GM19438 (cell line): ENCODE results near the gene PRKAR1B.

ENCODE experiments used
- ATAC-seq: cut with Tn5 transposase; IDR thresholded peaks from one replicate; pipeline ENCODE4 v1.9.1; 2021; ENCODE audit warnings: low read depth; ENCODE audit not compliant: unreplicated experiment

Gene PRKAR1B

DNA sequence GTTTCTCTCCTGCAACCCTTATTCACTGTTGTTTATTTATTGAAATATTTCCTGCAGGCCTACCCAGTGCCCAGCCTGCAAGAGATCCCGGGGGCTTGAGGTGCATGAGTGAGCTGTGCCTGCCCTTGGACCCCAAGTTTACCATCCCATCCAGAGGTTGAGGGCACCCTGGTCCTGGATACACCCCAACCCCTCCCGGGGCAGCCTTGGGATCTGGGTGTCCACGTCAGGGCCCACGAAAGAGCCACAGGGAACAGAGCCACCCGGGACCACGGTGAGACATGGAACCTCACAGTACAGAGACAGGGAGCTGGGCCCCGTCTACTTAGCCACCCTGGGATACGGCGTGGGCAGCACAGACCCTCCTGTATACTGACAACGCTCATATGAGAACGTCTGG lies 178.7 kb downstream of the PRKAR1B start:
- no peak for ATAC-seq

DNA sequence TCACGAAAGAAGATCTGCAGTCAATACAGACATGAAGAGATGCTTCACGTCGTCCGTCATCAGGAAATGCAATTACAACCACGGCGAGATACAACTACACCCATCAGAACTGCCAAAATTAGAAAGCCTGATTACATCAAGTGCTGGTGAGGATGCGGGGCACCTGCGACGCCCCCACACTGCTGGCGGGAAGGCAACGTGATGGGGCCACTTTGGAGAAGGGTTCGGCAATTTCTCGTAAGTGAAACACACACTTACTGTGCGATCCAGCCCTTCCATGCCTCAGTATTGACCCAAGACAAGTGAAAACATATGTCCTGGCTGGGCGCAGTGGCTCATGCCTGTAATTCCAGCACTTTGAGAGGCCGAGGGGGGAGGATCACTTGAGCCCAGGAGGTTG lies 181.6 kb downstream of the PRKAR1B start:
- ATAC-seq = no peak

DNA sequence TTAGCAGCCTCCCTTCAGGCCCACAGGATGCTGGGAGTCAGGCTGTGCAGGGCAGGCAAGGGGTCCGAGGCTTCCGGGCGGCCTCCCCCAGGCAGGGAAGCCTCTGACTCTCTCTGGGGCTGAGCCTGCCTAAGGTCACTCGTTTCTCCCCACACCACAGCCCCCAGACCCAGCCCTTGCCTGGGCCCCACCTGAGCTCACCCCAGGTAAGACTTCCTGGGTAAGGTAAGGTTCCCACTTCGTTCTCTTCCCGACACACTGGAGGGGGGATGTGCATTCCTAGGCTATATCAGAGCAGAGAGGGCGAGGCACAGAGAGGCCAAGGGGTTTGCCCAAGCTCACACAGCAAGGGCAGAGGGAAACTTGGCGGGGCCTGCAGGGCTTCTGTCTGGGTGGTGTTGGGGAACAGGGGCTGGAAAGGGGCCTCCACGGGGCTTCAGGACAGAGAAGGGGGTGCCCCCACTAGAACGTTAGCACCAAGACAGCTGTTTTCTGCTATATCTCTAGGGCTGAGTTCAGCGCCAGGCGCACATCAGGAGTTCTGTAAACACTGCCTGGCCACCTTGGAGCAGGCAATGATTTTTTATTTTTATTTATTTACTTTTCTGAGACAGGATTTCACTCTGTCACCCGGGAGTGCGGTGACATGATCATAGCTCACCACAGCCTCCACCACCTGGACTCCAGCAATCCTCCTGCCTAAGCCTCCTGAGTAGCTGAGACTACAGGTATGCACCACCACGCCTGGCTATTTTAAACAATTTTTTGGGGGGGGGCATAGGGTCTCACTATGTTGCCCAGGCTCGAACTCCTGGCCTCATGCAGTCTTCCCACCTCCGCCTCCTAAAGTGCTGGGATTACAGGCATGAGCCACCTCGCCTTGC lies 182.5 kb downstream of the PRKAR1B start:
- ATAC-seq = no peak

DNA sequence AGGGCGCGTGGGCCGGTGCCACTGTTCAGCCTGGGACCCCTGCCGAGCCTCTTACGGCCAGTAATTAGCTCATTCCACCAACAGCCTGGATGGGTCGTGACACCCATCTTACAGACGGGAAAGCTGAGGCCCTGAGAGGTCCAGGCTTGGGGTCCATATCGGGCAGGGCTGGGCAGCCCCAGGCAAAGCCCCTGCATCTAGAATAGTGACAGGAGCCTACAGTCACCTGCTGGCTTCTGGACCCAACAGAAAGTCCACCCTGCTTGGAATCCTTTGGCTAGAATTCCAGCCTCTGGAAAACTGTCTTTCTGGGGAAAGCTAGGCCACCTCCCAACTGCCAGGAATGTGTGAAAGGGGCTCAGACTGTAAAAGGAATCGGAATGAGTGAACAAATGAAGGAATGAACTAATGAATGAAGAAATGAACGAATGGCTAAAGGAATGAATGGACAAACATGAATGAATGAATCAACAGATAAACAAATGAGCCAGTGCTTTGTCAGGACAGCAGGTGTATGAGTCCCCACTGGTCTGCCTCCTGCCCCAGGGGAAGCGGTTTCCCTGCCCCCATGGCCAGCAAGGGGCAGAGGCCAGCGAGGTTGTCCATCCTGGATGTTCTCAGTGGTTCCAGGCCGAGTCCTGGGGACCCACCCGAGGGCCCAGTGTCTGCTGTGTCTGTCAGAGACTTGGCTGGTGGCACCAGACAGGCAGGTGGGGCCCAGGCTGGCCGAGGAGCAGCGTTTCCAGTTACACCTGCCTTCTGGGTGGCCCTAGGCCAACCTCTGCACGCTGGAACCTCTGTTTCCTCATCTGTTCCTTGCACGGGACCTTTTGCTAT lies 183.4 kb downstream of the PRKAR1B start:
- no peak for ATAC-seq

DNA sequence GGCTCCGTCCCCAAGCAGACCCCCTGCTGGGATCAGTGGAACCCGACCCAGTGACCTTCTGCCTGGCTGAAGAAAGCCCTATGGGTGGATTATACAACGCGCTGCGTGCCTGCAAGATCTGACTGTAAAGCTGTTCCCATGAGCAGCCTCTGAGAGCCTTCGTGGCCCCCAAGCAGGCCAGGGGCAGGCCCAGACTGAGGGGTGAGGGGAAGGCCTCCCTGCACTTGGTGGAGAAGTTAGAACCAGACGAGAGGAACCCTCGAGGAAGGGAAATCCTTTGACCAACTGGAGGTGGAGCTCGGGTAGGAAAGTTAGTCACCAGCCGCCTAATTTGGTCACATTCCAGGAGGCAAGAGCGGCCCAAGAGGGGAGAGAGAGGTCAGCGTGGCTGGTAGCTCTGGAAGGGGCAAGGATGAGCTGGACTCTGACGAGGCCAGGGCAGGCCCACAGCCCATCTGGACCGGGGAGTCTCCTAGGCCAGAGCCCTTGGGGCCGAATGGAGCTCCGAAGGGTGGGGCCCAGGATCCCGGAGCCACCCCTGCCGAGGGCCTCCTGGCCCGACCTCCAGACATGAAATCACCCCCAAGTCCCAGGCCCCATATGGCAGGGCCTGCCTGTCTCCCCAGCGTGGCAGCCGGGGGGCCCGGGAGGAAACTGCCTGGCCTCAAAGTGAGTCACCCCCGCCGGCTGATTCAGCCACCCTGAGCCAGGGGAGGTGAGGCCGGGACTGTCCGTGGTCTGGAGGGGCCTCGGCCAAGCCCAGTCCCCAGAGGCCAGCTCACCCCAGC lies 184.2 kb downstream of the PRKAR1B start:
- no peak for ATAC-seq

DNA sequence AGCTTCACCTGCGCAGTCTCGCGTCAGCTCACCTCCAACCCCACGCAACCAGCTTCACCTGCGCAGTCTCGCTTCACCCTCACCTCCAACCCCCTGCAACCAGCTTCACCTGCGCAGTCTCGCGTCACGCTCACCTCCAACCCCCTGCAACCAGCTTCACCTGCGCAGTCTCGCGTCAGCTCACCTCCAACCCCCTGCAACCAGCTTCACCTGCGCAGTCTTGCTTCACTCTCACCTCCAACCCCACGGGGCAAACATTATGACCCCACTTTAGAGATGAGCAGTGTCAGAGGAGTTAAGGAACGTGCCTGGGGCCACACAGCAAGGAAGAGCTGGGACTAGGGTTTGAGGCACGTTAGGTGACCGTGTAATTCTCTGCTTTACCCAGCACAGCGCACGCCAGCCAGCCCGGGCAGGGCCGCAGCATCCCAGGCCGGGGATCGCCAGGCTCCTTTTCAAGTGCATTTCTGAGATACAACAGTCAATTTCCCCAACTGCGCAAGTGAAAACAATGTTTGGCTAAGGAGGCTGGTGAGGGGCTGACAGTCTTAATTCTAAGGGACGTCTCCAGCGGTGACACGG lies 184.9 kb downstream of the PRKAR1B start:
- no peak for ATAC-seq

GRCh38 chr7:541661-542060 lies 185.4 kb downstream of the PRKAR1B start:
- ATAC-seq = no peak

- no peak for ATAC-seq
Measured at GRCh38 chr7:540997-541396, 186.1 kb downstream of the PRKAR1B start.

DNA sequence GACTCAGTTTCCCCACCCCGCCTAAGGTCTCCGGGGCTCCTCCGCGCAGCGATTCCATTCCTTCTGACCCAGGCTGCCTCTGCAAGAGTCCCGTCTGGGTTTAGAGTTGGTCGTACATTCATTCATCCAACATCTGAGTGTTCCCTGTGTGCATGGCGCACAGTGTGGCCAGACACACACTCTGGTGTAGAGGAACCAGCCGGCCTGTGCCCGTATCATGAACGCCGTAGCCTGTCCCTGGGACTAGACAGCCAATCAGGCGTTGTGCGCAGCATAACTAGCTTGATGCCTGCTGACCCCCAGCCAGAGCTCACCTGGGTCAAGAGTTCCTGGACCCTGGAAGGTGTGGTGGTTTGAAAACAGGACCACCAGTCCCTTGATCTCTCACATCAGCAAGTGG lies 186.5 kb downstream of the PRKAR1B start:
- ATAC-seq = no peak

DNA sequence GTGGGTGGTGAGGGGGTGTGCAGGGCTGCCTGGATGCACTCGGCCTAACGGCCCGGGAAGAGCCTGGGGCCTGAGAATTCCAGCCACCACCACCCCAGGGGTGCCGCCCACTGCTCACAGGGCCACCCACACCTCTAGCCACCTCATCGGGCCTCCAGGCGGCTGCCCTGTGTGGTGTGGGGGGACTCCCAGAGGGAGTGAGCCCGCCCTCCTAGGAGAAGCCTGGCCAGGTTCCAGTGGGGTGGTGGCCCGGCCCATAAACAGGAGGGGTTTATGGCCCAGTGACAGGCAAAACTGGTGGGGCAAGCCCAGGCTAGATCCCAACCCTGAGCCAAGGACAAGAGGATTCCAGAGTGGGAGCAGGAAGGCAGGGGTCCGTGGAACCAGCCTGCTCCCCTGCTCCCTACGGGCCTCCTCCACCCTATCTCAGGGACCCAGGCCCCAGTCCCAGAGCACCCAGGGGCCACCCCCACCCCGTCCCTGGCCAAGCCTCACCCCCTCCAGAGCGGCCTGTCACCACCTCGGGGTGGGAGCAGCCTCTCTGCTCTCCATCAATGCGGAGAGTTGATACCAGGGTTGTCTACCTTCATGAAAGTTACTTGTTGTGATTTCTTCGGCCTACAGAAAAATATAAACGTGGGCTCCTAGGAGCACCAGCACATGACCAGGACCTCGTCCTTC lies 187.2 kb downstream of the PRKAR1B start:
- no peak for ATAC-seq

GRCh38 chr7:538764-539685 lies 188.1 kb downstream of the PRKAR1B start:
- ATAC-seq = no peak

DNA sequence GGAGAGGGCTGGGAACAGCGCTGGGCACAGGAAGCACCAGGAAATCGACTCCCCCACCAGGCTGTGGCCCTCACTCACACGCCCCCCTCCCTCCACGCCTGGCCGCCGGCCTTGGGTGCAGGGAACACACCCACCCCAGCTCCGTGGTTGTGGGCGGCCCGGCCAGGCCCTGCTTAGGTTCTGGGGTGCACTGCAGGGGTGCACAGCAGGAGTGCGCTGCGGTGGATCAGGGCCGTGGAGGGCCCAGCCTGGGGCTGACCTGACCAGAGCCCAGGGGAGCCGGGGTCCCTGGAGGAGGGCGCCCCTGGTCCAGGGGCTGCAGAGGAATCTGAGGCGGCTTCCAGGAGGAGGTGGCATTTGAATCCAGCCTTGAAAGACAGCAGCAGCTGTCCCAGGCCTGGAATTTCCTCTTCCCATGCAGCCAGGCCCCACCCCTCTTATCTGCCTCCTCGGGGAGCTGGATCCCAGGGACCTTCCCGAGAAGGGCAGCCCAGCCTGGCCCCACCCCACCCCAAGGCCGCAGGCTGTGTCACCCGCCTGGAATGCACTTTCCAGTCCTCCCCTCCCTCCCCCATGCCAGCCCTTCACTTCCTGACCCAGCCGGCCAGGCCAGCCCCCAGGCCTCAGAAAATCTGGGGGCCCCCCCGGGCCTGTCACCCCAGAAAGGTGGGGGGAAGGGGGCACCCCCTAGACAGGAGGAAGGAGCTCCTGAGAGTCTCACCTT lies 189.0 kb downstream of the PRKAR1B start:
- ATAC-seq = no peak

GRCh38 chr7:536231-536630 lies 190.8 kb downstream of the PRKAR1B start:
- ATAC-seq = no peak

- no peak for ATAC-seq
Measured at GRCh38 chr7:534959-535358, 192.1 kb downstream of the PRKAR1B start.

DNA sequence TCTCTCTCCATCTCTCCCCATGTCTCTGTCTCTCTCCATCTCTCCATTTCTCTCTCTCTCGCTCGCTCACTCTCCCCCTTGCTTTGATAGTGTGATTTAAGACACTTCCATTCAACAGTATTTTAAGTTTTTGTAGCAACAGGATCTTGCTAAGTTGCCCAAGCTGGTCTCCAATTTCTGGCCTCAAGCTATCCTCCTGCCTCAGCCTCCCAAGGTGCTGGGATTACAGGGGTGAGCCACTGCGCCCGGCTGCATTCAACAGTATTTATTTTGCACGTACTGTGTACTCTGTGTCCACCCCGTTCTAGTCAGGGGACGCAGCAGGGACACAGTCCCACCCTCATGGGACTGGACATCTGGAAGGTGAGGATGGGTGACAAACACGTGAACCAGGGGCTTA lies 193.0 kb downstream of the PRKAR1B start:
- ATAC-seq = no peak

DNA sequence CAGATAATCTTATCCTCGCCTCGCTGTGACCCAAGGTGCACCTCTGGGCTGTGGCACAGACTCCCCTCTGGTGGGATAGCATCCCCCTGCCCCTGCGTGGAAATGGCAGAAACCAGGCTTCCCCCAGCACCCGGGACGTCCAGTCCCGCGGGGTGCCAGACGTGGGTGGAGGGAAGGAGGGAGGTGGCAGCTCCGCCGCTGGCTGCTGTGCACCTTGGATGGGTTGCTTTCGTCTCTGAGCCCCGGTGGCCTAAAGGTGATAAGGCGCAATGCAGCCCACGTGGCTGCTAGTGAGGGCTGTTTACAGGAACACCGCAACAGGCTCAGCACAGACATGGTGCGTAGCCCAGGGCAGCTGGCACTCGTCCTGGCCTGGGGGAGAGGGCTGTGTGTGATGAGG lies 193.8 kb downstream of the PRKAR1B start:
- ATAC-seq = no peak

GRCh38 chr7:532379-533143 lies 194.5 kb downstream of the PRKAR1B start:
- ATAC-seq = no peak

DNA sequence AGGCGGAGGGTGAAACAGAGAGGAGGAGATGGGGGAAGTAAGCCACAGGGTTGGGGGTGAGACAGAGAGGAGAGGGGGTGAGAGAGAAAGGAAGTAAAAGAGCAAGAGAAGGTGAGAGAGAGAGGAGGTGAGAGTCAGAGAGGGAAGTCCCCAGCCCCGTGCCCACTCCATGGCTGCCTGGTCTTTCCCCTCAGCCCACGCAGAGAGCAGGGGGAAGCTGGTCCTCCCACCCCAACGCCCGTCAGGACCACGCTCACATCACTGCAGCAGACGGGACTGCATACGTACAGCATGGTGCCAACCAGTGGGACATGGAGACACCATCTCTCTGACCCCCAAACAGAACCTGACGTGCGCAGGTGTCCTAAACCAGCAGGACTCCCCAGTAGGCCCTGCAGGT lies 195.3 kb downstream of the PRKAR1B start:
- no peak for ATAC-seq
